ENCODE results near the gene TXNDC16. TPM values are rescaled to one million over a fixed set of nuclear protein-coding genes. Genes with fewer than 3 reads are reported as not detected.

Gene TXNDC16
- total and polyA plus RNA-seq, 8 donors, result 6.2 to 22.0 (median 15.2) TPM

DNA sequence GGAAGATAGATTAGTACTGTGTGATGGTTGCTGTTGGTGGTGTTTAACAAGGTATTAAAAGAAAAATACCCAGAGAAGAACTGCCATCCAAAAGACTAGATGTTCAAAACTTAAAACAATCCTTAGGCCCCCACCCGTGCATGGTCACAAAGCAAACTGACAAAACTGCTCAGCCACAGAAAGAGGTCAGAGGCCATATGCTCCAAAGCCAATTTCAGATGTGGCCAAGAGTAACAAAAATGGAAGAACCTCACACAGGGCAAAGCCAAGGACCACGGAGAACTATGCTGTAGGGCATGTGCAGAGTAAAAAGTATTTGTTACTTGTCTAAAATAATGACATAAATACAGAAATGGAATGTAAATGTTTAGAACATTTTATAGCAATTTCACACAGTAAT lies 5.3 kb downstream of the TXNDC16 start:
- peak in 1 of 4 donors; percentile 7 for DNase-seq
- Histone ChIP-seq H3K4me3 (no peak overlapping the region), H3K27me3 (no peaks in the 10 kb centered on the region), H3K4me1 (peaks cover 0 to 16% of the 10 kb centered on the region in 2 donors), H3K9me3 (no peaks in the 10 kb centered on the region), H3K36me3 (no peaks in the 10 kb centered on the region), H3K27ac (no peak overlapping the region)
- no peak for ATAC-seq
- TF ChIP-seq, protein P1, sequence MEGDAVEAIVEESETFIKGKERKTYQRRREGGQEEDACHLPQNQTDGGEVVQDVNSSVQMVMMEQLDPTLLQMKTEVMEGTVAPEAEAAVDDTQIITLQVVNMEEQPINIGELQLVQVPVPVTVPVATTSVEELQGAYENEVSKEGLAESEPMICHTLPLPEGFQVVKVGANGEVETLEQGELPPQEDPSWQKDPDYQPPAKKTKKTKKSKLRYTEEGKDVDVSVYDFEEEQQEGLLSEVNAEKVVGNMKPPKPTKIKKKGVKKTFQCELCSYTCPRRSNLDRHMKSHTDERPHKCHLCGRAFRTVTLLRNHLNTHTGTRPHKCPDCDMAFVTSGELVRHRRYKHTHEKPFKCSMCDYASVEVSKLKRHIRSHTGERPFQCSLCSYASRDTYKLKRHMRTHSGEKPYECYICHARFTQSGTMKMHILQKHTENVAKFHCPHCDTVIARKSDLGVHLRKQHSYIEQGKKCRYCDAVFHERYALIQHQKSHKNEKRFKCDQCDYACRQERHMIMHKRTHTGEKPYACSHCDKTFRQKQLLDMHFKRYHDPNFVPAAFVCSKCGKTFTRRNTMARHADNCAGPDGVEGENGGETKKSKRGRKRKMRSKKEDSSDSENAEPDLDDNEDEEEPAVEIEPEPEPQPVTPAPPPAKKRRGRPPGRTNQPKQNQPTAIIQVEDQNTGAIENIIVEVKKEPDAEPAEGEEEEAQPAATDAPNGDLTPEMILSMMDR (IDR thresholded peaks at IDR 0.05), result no peak
- intact Hi-C loops (cut with DNase I), result no loop called here

DNA sequence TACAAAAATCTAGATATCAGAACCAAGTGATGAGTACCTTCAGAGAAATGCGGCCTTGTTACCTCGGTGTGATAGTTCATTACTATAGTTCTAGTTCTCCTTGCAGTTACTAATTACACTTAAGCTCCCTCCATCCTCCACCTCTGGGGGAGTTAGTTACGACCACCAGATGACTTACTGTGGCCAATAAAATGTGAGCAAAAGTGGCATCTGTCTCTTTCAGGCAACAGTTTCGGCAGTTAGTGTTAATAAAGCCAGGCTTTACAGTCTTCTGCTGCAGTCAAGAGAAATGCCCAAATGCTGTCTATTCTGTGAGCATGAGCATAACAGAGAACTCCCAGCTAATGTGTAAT lies 6.0 kb downstream of the TXNDC16 start:
- Histone ChIP-seq H3K4me1 (peaks cover 0 to 8% of the 10 kb centered on the region in 2 donors), H3K4me3 (no peak overlapping the region), H3K36me3 (no peaks in the 10 kb centered on the region), H3K27ac (no peak overlapping the region), H3K9me3 (no peaks in the 10 kb centered on the region), H3K27me3 (no peaks in the 10 kb centered on the region)
- intact Hi-C loops (cut with DNase I), result no loop called here
- ATAC-seq (no peak), DNase-seq (no peak)
- TF ChIP-seq, protein P1 (IDR thresholded peaks at IDR 0.05), result no peak

DNA sequence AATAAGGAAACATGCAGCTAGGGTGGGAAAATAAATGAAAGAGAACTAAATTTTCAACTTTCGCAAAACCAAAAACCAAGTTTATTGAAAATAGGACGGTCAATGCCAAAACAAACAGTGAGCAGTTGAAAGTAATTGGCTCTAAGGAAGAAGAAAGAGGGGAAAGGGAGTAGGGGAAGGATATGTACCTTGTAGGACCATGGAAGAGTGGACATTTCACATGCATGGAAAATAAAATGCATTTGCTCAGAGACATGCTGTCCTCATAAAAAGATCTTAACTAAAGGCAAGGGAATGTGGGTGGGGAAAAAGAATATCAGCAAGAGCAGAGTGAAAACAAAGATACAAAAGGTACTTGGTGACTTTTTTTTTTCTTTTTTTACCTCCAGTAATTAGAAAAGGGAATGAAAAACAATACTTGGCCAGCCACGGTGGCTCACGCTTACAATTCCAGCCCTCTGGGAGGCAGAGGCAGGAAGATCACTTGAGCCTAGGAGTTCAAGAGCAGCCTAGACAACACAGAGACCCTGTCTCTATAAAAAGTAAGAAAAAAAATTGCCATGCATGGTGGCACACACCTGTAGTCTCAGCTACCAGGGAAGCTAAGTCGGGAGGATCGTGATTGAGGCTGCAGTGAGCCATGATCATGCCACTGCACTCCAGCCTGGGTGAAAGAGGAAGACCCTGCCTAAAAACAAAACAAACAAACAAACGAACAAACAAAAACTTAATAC lies 6.6 kb downstream of the TXNDC16 start:
- DNase-seq (no peak), ATAC-seq (no peak)
- no peak overlapping the region for H3K27ac ChIP-seq
- TF ChIP-seq, protein P1 (IDR thresholded peaks at IDR 0.05), result no peak
- intact Hi-C loops (cut with DNase I), result no loop called here
- H3K36me3 ChIP-seq, result no peaks in the 10 kb centered on the region
- no peak overlapping the region for H3K4me3 ChIP-seq
- H3K27me3 ChIP-seq, result no peaks in the 10 kb centered on the region
- peaks cover 0 to 3% of the 10 kb centered on the region in 2 donors for H3K4me1 ChIP-seq
- no peaks in the 10 kb centered on the region for H3K9me3 ChIP-seq

DNA sequence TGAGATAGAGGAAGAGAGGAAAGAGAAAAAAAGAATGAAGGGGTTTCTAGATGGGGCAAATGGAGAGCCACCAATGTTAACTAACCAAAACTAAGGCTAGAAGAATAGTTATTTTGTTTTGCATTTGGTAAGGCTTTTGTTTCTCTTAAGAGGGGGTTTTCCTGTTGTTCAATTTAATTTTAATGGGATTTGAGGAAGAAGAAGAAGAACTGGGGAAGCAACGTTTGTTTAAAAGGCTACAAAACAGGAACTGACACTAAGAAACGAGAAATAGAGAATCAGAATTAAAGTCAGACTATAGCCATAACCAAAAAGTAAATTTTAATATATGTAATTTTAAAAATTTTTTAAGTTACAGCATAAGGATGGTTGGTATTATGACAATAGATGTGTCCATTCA lies 13.7 kb downstream of the TXNDC16 start:
- no peaks in the 10 kb centered on the region for H3K9me3 ChIP-seq
- DNase-seq, result no peak

DNA sequence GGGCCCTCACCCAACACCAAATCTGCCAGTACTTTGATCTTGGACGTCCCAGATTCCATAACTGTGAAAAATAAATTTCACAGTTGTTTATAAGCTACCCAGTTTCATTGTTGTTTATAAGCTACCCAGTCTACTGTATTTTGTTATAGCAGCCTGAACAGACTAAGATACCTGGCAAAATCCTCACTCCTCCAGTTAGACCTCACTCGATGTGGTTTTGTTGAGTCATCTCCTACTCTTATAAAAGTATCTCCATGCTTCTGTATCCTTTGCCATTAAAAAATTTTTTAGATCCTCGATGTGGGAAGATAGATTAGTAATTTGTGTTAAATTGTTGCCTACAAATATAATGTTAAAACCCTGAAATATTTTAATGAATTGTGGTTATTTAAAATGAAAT lies 16.0 kb downstream of the TXNDC16 start:
- Histone ChIP-seq H3K27me3 (no peaks in the 10 kb centered on the region), H3K4me3 (no peak overlapping the region), H3K9me3 (no peaks in the 10 kb centered on the region), H3K36me3 (peaks cover 0 to 25% of the 10 kb centered on the region in 2 donors), H3K4me1 (no peaks in the 10 kb centered on the region), H3K27ac (no peak overlapping the region)
- DNase-seq, result no peak
- ATAC-seq, result no peak
- intact Hi-C loops (cut with DNase I), result no loop called here
- TF ChIP-seq, protein P1 (IDR thresholded peaks at IDR 0.05), result no peak

More for the DNA sequence above, 13.7 kb downstream of the TXNDC16 start:
- Histone ChIP-seq H3K4me1 (no peaks in the 10 kb centered on the region), H3K27me3 (no peaks in the 10 kb centered on the region), H3K4me3 (no peak overlapping the region), H3K27ac (no peak overlapping the region), H3K36me3 (peaks cover 0 to 25% of the 10 kb centered on the region in 2 donors)
- ATAC-seq, result no peak
- TF ChIP-seq, protein P1 (IDR thresholded peaks at IDR 0.05), result no peak
- intact Hi-C loops (cut with DNase I), result no loop called here

Data from left lung (tissue), 10 donors.